Epithelial cell of prostate (primary cell): ENCODE data around the gene LAMA5.

Experiments
- DNase-seq: peaks from one replicate; pipeline ENCODE4 v3.0.0-alpha.2; 2011; ENCODE audit warnings: low read depth, low spot score
- H3K27ac ChIP-seq: fragments of 450-650 bp; 2 replicates; pipeline ENCODE4 v1.5.1; 2017; ENCODE audit warnings: mild to moderate bottlenecking

LAMA5 gene

GRCh38 chr20:62404112-62404665, 37.1 kb upstream of the LAMA5 start:
- no peak for DNase-seq
- no peak overlapping the region for H3K27ac ChIP-seq

- DNase-seq: no peak
- H3K27ac ChIP-seq: no peak overlapping the region
Observed at GRCh38 chr20:62403331-62403730, 36.2 kb upstream of the LAMA5 start.

- DNase-seq: no peak
- no peak overlapping the region for H3K27ac ChIP-seq
Observed at GRCh38 chr20:62402456-62403150, 35.5 kb upstream of the LAMA5 start.

- DNase-seq: no peak
- no peak overlapping the region for H3K27ac ChIP-seq
Observed at GRCh38 chr20:62401331-62401779, 34.2 kb upstream of the LAMA5 start.

GRCh38 chr20:62400541-62400940, 33.4 kb upstream of the LAMA5 start:
- no peak overlapping the region for H3K27ac ChIP-seq
- no peak for DNase-seq

GRCh38 chr20:62400021-62400420, 32.9 kb upstream of the LAMA5 start:
- DNase-seq: no peak
- H3K27ac ChIP-seq: no peak overlapping the region

GRCh38 chr20:62398120-62398821, 31.2 kb upstream of the LAMA5 start:
- H3K27ac ChIP-seq: no peak overlapping the region
- DNase-seq: no peak

- no peak overlapping the region for H3K27ac ChIP-seq
- DNase-seq: no peak
Observed at GRCh38 chr20:62396367-62397239, 29.5 kb upstream of the LAMA5 start.

- no peak overlapping the region for H3K27ac ChIP-seq
- no peak for DNase-seq
Observed at GRCh38 chr20:62395311-62396242, 28.5 kb upstream of the LAMA5 start.

GRCh38 chr20:62394248-62395245, 27.4 kb upstream of the LAMA5 start:
- DNase-seq: no peak
- no peak overlapping the region for H3K27ac ChIP-seq

- H3K27ac ChIP-seq: no peak overlapping the region
- no peak for DNase-seq
Observed at GRCh38 chr20:62393830-62394229, 26.7 kb upstream of the LAMA5 start.

GRCh38 chr20:62393335-62393665, 26.2 kb upstream of the LAMA5 start:
- DNase-seq: no peak
- no peak overlapping the region for H3K27ac ChIP-seq

- no peak overlapping the region for H3K27ac ChIP-seq
- no peak for DNase-seq
Observed at GRCh38 chr20:62392621-62393334, 25.7 kb upstream of the LAMA5 start.

GRCh38 chr20:62392077-62392418, 24.9 kb upstream of the LAMA5 start:
- DNase-seq: no peak
- no peak overlapping the region for H3K27ac ChIP-seq

GRCh38 chr20:62391165-62392076, 24.3 kb upstream of the LAMA5 start:
- DNase-seq: no peak
- no peak overlapping the region for H3K27ac ChIP-seq

GRCh38 chr20:62390317-62391164, 23.4 kb upstream of the LAMA5 start:
- DNase-seq: no peak
- no peak overlapping the region for H3K27ac ChIP-seq
